Measurements from ENCODE around the gene ISCU.

DNA sequence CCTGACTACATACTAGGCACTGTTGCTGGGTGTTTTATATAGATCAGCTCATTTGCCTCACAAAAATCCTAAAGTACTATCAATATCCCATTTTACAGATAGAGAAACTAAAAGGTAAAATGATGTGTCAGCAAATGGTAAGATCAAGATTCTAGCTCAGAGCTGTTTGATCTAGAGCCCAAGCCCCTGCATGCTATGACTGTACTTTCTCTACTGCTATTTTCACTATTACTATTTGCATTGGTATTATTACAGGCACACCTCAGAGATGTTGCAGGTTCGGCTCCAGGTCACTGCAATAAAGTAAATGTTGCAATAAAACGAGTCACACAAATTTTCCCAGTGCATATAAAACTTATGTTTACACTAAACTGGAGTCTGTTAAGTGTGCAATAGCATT lies 10.9 kb downstream of the ISCU start:
- TF ChIP-seq, protein P1, sequence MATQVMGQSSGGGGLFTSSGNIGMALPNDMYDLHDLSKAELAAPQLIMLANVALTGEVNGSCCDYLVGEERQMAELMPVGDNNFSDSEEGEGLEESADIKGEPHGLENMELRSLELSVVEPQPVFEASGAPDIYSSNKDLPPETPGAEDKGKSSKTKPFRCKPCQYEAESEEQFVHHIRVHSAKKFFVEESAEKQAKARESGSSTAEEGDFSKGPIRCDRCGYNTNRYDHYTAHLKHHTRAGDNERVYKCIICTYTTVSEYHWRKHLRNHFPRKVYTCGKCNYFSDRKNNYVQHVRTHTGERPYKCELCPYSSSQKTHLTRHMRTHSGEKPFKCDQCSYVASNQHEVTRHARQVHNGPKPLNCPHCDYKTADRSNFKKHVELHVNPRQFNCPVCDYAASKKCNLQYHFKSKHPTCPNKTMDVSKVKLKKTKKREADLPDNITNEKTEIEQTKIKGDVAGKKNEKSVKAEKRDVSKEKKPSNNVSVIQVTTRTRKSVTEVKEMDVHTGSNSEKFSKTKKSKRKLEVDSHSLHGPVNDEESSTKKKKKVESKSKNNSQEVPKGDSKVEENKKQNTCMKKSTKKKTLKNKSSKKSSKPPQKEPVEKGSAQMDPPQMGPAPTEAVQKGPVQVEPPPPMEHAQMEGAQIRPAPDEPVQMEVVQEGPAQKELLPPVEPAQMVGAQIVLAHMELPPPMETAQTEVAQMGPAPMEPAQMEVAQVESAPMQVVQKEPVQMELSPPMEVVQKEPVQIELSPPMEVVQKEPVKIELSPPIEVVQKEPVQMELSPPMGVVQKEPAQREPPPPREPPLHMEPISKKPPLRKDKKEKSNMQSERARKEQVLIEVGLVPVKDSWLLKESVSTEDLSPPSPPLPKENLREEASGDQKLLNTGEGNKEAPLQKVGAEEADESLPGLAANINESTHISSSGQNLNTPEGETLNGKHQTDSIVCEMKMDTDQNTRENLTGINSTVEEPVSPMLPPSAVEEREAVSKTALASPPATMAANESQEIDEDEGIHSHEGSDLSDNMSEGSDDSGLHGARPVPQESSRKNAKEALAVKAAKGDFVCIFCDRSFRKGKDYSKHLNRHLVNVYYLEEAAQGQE (IDR thresholded peaks at IDR 0.05; ENCODE audit: insufficient read depth in 1 of 2, low read depth in 2 of 2, low read length in 2 of 2): no peak
- TF ChIP-seq TAF1 (IDR thresholded peaks at IDR 0.05; ENCODE audit: borderline replicate concordance, insufficient read depth, low read length) (no peak), POLR2AphosphoS5 (IDR thresholded peaks at IDR 0.05; ENCODE audit: low read depth, low read length) (no peak)
